CD4-positive, alpha-beta T cell (primary cell): ENCODE measurements around the gene STX10. TPM values are rescaled to one million over a fixed set of nuclear protein-coding genes. Genes with fewer than 3 reads are reported as not detected.

Experiments
- ATAC-seq: fragments of 200-7000 bp; cut with Tn5 transposase; one replicate; pipeline ENCODE4 v1.10.0; 2022; ENCODE audit warnings: mild to moderate bottlenecking; ENCODE audit not compliant: poor library complexity
- CTCF ChIA-PET: fragments of 350-600 bp; sonication (Branson Sonifier 250); formaldehyde crosslinking; loops from one replicate; lab custom pipeline; 2021; ENCODE audit warnings: antibody characterized with exemption, inconsistent platforms; lab: Charles Lee
- POLR2A ChIA-PET: fragments of 350-600 bp; sonication (Branson Sonifier 250); formaldehyde crosslinking; loops from one replicate; lab custom pipeline; 2021; ENCODE audit warnings: antibody characterized with exemption, inconsistent platforms; lab: Charles Lee
- DNase-seq, 14 experiments: peaks; one replicate each; pipeline ENCODE4 v3.0.0-alpha.2; 2013 to 2020; ENCODE audit warnings: mixed read lengths in 2 of 14
- H3K27ac ChIP-seq, 2 donors: one replicate each; pipeline versions ENCODE4 v1.5.1 to v1.7.0; 2013; ENCODE audit warnings: low read length in 2 of 2, low read depth in 1 of 2, mild to moderate bottlenecking in 1 of 2
- H3K27me3 ChIP-seq, 2 experiments: 1 replicate in 1 of 2; 2 replicates in 1 of 2; pipeline versions ENCODE4 v1.6.1 to v1.7.0; 2013; ENCODE audit warnings: low read length in 2 of 2, control low read depth in 1 of 2, mild to moderate bottlenecking in 1 of 2, moderate library complexity in 1 of 2; ENCODE audit not compliant: insufficient read depth in 2 of 2, control insufficient read depth in 1 of 2
- H3K36me3 ChIP-seq: one replicate; pipeline ENCODE4 v1.6.1; 2013; ENCODE audit warnings: low read length, control low read depth; ENCODE audit not compliant: insufficient read depth
- H3K4me1 ChIP-seq: one replicate; pipeline ENCODE4 v1.6.1; 2013; ENCODE audit warnings: low read length, control low read depth; ENCODE audit not compliant: insufficient read depth
- H3K4me3 ChIP-seq: one replicate; pipeline ENCODE4 v1.5.1; 2013; ENCODE audit warnings: mild to moderate bottlenecking, low read length, moderate library complexity
- H3K9me3 ChIP-seq, 2 experiments: 1 replicate in 1 of 2; 2 replicates in 1 of 2; pipeline versions ENCODE4 v1.6.1 to v1.7.0; 2013; ENCODE audit warnings: low read length in 2 of 2, mild to moderate bottlenecking in 2 of 2, control low read depth in 1 of 2, moderate library complexity in 1 of 2; ENCODE audit not compliant: control insufficient read depth in 1 of 2, insufficient read depth in 1 of 2
- H3K27ac Mint-ChIP-seq: one replicate; pipeline ENCODE4 v1.8.0; 2020; ENCODE audit warnings: mixed read lengths
- H3K27me3 Mint-ChIP-seq: one replicate; pipeline ENCODE4 v1.8.0; 2021; ENCODE audit warnings: mixed read lengths
- H3K36me3 Mint-ChIP-seq: one replicate; pipeline ENCODE4 v1.8.0; 2021; ENCODE audit warnings: low read depth, mixed read lengths
- H3K4me1 Mint-ChIP-seq: one replicate; pipeline ENCODE4 v1.8.0; 2021; ENCODE audit warnings: low read depth, mixed read lengths
- H3K4me3 Mint-ChIP-seq: one replicate; pipeline ENCODE4 v1.8.0; 2020; ENCODE audit warnings: mild to moderate bottlenecking, mixed read lengths
- H3K9me3 Mint-ChIP-seq: one replicate; pipeline ENCODE4 v1.8.0; 2020; ENCODE audit warnings: mixed read lengths
- CTCF ChIP-seq: fragments of 200-600 bp; IDR thresholded peaks from one replicate; pipeline ENCODE4 v1.8.0; 2022; ENCODE audit warnings: antibody characterized with exemption, mild to moderate bottlenecking
- intact Hi-C, 2 experiments: fragments of 100-400 bp; cut with DNase I in 1 of 2; cut with micrococcal nuclease in 1 of 2; formaldehyde crosslinking; loops; one replicate each; pipeline versions ENCODE4 v1.15.1 to v1.9.0; 2023 to 2025; cut with DNase I, micrococcal nuclease
- total RNA-seq, 174 experiments: library from RNA in 2 of 174; stranded (reverse) in 2 of 174; gene quantifications; one replicate each; pipeline ENCODE4 v1.2.3 and lab custom pipeline; 2021 to 2026

The STX10 gene
- total RNA-seq, 2 experiments from 2014 or later = 40.9 to 43.9 TPM

- peak overlapping the region; percentile 96 for H3K4me3 Mint-ChIP-seq
- peak overlapping the region; percentile 73 for H3K27ac Mint-ChIP-seq
- Histone ChIP-seq H3K4me1 (peaks cover 61% of the 10 kb centered on the region), H3K4me3 (peak overlapping the region; percentile 99), H3K27ac (peak overlapping the region; percentile 48 to 68), H3K36me3 (peaks cover 18% of the 10 kb centered on the region), H3K27me3 (no peaks in the 10 kb centered on the region), H3K9me3 (no peaks in the 10 kb centered on the region)
- TF ChIP-seq CTCF = no peak
- ChIA-PET POLR2A (interaction anchor here (0.8 to 4.7 kb wide), 17 partner anchors 10 to 974 kb away, joined by 3 to 60 read pairs (median 5); partner anchors contain the start of genes GCDH, IER2, JUNB and LYL1), CTCF (interaction anchor here (1.3 to 2.4 kb wide), 5 partner anchors 13 to 152 kb away, joined by 4 to 13 read pairs (median 7); partner anchors contain the start of genes IER2 and STX10)
- intact Hi-C loops = loop anchor here (2.0 to 10.0 kb wide), 3 partner anchors 18 to 658 kb away; partner anchors contain the start of genes C19orf53 (in 1 of the 2), IER2 (in 1 of the 2) and STX10 (in 1 of the 2)
- DNase-seq (peak in 3 of 14 experiments; percentile 53 to 58 (median 56)), ATAC-seq (peak; percentile 36)
- H3K4me1 Mint-ChIP-seq = peaks cover 61% of the 10 kb centered on the region
- no peaks in the 10 kb centered on the region for H3K9me3 Mint-ChIP-seq
- peaks cover 30% of the 10 kb centered on the region for H3K36me3 Mint-ChIP-seq
- no peaks in the 10 kb centered on the region for H3K27me3 Mint-ChIP-seq
These were observed 32.9 kb downstream of the STX10 start for GRCh38 chr19:13117176-13117771.

- no peaks in the 10 kb centered on the region for H3K27me3 ChIP-seq
- peak; percentile 72 to 93 (median 82) for DNase-seq
- intact Hi-C loops = loop anchor here (2.0 to 10.0 kb wide), 3 partner anchors 18 to 658 kb away; partner anchors contain the start of genes C19orf53 (in 1 of the 2), IER2 (in 1 of the 2) and STX10 (in 1 of the 2)
- H3K9me3 Mint-ChIP-seq = no peaks in the 10 kb centered on the region
- H3K4me3 Mint-ChIP-seq = peak within 1 kb of the TSS; percentile 96
- H3K4me1 Mint-ChIP-seq = peaks cover 53% of the 10 kb centered on the region
- ATAC-seq = peak; percentile 63
- peak within 1 kb of the TSS; percentile 48 to 68 for H3K27ac ChIP-seq
- H3K27me3 Mint-ChIP-seq = no peaks in the 10 kb centered on the region
- H3K9me3 ChIP-seq = no peaks in the 10 kb centered on the region
- peaks cover 12% of the 10 kb centered on the region for H3K36me3 ChIP-seq
- ChIA-PET CTCF (interaction anchor here (0.5 to 2.4 kb wide), 5 partner anchors 12 to 161 kb away, joined by 3 to 13 read pairs (median 7); partner anchors contain the start of genes IER2 and STX10), POLR2A (interaction anchor here (0.9 to 4.7 kb wide), 11 partner anchors 12 to 325 kb away, joined by 3 to 60 read pairs (median 8); partner anchors contain the start of genes GCDH, IER2, JUNB and LYL1)
- peak within 1 kb of the TSS; percentile 73 for H3K27ac Mint-ChIP-seq
- no peak for TF ChIP-seq CTCF
- H3K4me3 ChIP-seq = peak within 1 kb of the TSS; percentile 99
- peaks cover 26% of the 10 kb centered on the region for H3K36me3 Mint-ChIP-seq
- H3K4me1 ChIP-seq = peaks cover 54% of the 10 kb centered on the region
These were observed 33.6 kb downstream of the STX10 start, which contains the start of gene TRMT1 for GRCh38 chr19:13116282-13117175. TSS of gene TRMT1 (minus strand) at chr19:13116740. CDS start at chr19:13116399, 341 bp downstream.

- H3K4me1 Mint-ChIP-seq = peaks cover 48% of the 10 kb centered on the region
- H3K27me3 ChIP-seq = no peaks in the 10 kb centered on the region
- peak overlapping the region; percentile 96 for H3K4me3 Mint-ChIP-seq
- no peaks in the 10 kb centered on the region for H3K27me3 Mint-ChIP-seq
- no peak for TF ChIP-seq CTCF
- intact Hi-C loops = loop anchor here (2.0 to 10.0 kb wide), 3 partner anchors 17 to 659 kb away; partner anchors contain the start of genes C19orf53 (in 1 of the 2), IER2 (in 1 of the 2) and STX10 (in 1 of the 2)
- DNase-seq = peak in 1 of 14 experiments; percentile 23
- peaks cover 12% of the 10 kb centered on the region for H3K36me3 ChIP-seq
- H3K9me3 ChIP-seq = no peaks in the 10 kb centered on the region
- H3K4me3 ChIP-seq = peak overlapping the region; percentile 99
- CTCF ChIA-PET = interaction anchor here (0.5 to 1.8 kb wide), 2 partner anchors 11 to 162 kb away, joined by 3 to 6 read pairs; no protein-coding TSS in a partner anchor
- peak overlapping the region; percentile 73 for H3K27ac Mint-ChIP-seq
- H3K4me1 ChIP-seq = peaks cover 48% of the 10 kb centered on the region
- no peak for ATAC-seq
- H3K36me3 Mint-ChIP-seq = peaks cover 30% of the 10 kb centered on the region
- no peaks in the 10 kb centered on the region for H3K9me3 Mint-ChIP-seq
- POLR2A ChIA-PET = interaction anchor here (0.8 to 4.7 kb wide), 4 partner anchors 11 to 54 kb away, joined by 3 to 32 read pairs (median 16); no protein-coding TSS in a partner anchor
- H3K27ac ChIP-seq = peak overlapping the region; percentile 33 to 68
These were observed 34.3 kb downstream of the STX10 start for GRCh38 chr19:13115936-13116281.
